HG03457 (cell line): ENCODE measurements around the gene RELCH.

Experiments used
- ATAC-seq: cut with Tn5 transposase; IDR thresholded peaks from one replicate; pipeline ENCODE4 v1.9.1; 2021; ENCODE audit warnings: moderate number of reproducible peaks; ENCODE audit not compliant: unreplicated experiment

Gene RELCH

GRCh38 chr18:62318228-62319180 lies 131.4 kb downstream of the RELCH start:
- no peak for ATAC-seq

GRCh38 chr18:62321201-62321600 lies 134.1 kb downstream of the RELCH start:
- ATAC-seq = no peak

GRCh38 chr18:62323483-62324180 lies 136.6 kb downstream of the RELCH start:
- ATAC-seq = no peak

GRCh38 chr18:62324181-62324828 lies 137.2 kb downstream of the RELCH start:
- ATAC-seq = no peak

- peak; percentile 43 for ATAC-seq
Observed at GRCh38 chr18:62324917-62325805, 138.1 kb downstream of the RELCH start, which contains the start of gene TNFRSF11A. Gene TNFRSF11A, plus strand, starts transcription at chr18:62325310. Its CDS starts 43 bp downstream, at chr18:62325353.

- ATAC-seq = no peak
Observed at GRCh38 chr18:62325806-62326645, 139.0 kb downstream of the RELCH start.

- ATAC-seq = no peak
Observed at GRCh38 chr18:62326646-62327348, 139.7 kb downstream of the RELCH start.

GRCh38 chr18:62327977-62328376 lies 140.9 kb downstream of the RELCH start:
- no peak for ATAC-seq

GRCh38 chr18:62328586-62329525 lies 141.8 kb downstream of the RELCH start:
- no peak for ATAC-seq

GRCh38 chr18:62329691-62330454 lies 142.8 kb downstream of the RELCH start:
- no peak for ATAC-seq

- ATAC-seq = no peak
Observed at GRCh38 chr18:62330650-62331049, 143.6 kb downstream of the RELCH start.

GRCh38 chr18:62331581-62332356 lies 144.7 kb downstream of the RELCH start:
- ATAC-seq = no peak

GRCh38 chr18:62332431-62332830 lies 145.4 kb downstream of the RELCH start:
- ATAC-seq = no peak

GRCh38 chr18:62332964-62333695 lies 146.1 kb downstream of the RELCH start:
- ATAC-seq = no peak

- ATAC-seq = no peak
Observed at GRCh38 chr18:62334120-62334519, 147.1 kb downstream of the RELCH start.

- no peak for ATAC-seq
Observed at GRCh38 chr18:62335494-62335893, 148.4 kb downstream of the RELCH start.
